Kidney tubule cell (primary cell): Measurements from ENCODE around the gene FBXW8.

Experiments
- DNase-seq: peaks from one replicate; pipeline ENCODE4 v3.0.0-alpha.2; 2018; ENCODE audit warnings: low spot score

Gene FBXW8

DNA sequence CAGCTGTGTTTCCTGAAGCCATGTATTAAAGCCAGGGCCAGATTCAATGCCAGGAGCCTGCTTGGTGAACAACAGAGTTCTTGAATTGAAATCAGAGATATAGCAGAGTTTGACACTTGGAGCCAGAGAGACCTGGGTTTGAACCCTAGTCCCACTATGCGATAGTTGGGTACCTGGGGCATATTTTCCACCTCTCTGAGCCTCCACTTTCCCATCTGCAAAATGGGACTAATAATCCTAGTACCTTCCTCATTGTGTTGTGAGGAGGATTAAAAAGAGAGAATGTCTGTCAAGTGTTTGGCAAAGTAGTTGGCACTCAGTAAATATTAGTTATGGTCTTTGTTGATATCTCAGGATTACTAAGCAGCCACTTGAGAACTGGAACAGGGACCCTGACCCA lies 23.5 kb upstream of the FBXW8 start:
- DNase-seq, result no peak

DNA sequence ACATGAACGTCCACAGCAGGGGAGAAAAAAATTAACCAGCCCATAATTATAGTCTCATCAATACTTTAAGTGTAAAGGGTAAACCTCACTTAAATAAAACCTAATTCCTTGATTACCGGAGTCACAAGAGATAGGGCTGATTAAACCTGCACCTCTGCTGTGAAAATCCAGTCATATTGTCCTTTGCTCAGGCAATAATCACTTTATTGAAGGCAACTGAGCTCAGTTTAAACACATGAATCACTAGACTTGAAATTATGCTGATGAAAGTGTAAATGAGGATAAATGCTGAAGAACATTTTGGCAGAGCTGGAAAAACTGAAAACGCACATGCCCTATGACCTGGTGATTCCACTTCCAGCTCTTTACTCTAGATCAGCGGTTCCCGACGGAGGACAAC lies 22.9 kb upstream of the FBXW8 start:
- no peak for DNase-seq

- DNase-seq, result no peak
These were observed 20.4 kb upstream of the FBXW8 start for GRCh38 chr12:116890330-116890729.

- no peak for DNase-seq
These were observed 19.7 kb upstream of the FBXW8 start for GRCh38 chr12:116891019-116891418.

GRCh38 chr12:116892349-116893140 lies 18.2 kb upstream of the FBXW8 start:
- peak; percentile 17 for DNase-seq

- DNase-seq, result no peak
These were observed 15.8 kb upstream of the FBXW8 start for GRCh38 chr12:116894913-116895312.

GRCh38 chr12:116896411-116896924 lies 14.3 kb upstream of the FBXW8 start:
- no peak for DNase-seq

GRCh38 chr12:116897476-116897875 lies 13.3 kb upstream of the FBXW8 start:
- no peak for DNase-seq

DNA sequence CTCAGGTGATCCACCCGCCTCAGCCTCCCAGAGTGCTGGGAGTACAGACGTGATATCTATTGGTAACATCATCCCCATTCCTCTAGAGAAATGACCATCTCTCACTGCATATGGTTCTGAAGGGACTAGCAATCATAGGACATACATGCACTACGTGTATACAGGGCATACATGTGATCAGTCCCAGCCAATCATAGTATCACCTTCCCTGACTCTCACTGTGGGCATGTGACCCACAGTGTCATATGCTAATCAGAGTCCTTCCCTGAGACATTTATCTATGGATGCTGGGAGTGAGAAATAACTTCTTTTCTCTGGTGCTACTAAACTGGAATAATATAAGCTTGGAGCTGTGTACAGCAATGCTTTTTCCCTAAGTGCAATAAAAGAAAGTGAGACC lies 12.1 kb upstream of the FBXW8 start:
- no peak for DNase-seq

DNA sequence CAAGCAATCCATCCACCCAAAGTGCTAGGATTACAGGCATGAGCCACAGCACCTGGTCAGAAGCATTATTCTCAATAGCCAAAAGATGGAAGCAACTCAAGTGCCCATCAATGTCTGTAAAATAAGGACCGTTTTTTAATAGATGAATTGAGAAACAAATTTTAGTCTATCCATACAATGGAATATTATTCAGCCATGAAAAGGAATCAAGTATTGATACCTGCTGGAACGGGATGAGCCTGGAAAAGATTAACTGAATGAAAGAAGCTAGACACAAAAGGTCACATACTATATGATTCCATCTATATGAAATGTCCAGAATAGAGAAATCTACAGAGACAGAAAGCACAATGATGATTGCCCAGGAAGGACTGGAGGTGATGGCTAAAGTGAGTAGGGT lies 9.1 kb upstream of the FBXW8 start:
- DNase-seq, result no peak

- DNase-seq, result no peak
These were observed 6.9 kb upstream of the FBXW8 start for GRCh38 chr12:116903818-116904217.

- no peak for DNase-seq
These were observed 4.5 kb upstream of the FBXW8 start for GRCh38 chr12:116906285-116906684.

GRCh38 chr12:116910280-116910644 lies 488 bp upstream of the FBXW8 start:
- DNase-seq, result no peak

DNA sequence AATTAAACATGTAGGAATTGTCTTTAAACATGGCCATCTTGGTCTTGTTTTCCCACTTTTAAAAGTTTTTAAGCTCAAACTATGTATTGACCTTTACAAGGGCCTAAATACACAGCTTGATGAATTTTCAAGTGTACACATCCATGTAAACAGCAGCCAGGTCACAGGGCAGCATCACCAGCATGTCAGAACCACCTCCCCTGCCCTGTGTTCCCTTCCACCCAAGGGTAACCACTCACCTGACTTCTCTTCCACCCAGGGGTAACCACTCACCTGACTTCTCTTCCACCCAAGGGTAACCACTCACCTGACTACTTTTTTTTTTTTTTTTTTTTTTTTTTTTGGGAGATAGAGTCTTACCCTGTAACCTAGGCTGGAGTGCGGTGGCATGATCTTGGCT lies 4.6 kb downstream of the FBXW8 start:
- no peak for DNase-seq

- peak; percentile 66 for DNase-seq
These were observed 5.4 kb downstream of the FBXW8 start for GRCh38 chr12:116916122-116916521.

GRCh38 chr12:116916714-116917114 lies 6.0 kb downstream of the FBXW8 start:
- peak; percentile 93 for DNase-seq

GRCh38 chr12:116918464-116918863 lies 7.7 kb downstream of the FBXW8 start:
- no peak for DNase-seq

DNA sequence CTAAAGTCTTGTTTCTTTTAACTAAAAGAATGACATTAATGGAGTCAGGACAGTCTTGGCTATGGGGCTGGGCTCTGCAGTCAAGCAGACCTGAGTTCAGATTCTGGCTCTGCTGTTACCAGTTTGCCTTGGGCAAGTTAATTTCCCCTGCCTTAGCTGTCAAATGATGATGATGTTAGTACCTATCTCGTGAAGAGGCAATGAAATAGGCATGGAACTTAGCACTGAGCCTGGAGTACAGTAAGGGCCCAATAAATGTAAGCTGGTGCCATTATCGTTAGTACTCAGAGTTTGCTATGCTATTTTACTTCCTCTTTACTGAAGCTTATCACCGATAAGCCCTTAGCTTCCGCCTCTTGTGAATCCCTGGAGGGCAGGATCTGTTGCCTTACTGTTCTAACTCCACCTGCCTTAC lies 8.5 kb downstream of the FBXW8 start:
- DNase-seq, result no peak

DNA sequence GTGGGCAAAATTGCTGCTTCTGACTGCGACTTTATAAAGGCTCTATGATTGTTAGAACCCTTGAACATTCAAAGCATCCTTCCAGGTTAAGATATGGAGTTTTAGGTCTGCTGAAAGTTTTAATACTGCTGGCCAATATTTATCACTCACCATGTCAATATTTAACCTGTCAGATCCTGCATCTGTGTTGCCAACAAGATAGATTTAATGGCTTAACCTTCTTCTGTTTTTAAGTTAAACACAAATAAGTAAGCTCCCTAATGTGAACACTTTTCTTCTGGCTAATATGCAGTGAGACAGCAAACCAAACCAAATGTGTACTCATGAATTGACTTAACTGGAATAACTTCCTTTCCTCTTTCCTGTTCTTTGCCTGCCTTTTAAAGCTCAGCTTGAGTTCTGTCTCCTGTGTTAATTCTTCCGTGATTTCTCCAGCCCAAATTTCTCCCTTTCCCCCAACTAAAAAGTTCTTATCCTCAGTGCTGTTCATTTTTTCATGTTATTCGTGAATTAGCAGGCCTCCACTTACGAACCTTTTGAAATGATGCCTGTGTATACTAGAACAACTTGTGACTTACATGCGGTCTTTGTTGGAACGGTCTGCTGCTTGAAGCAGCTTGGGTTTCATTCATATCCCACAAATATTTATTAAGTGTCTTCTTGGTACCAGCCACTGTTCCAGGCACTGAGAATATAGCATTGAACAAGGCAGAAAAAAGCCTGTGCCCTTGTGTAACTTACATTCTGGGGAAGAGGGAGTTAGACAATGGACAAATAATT lies 9.1 kb downstream of the FBXW8 start:
- DNase-seq, result no peak

DNA sequence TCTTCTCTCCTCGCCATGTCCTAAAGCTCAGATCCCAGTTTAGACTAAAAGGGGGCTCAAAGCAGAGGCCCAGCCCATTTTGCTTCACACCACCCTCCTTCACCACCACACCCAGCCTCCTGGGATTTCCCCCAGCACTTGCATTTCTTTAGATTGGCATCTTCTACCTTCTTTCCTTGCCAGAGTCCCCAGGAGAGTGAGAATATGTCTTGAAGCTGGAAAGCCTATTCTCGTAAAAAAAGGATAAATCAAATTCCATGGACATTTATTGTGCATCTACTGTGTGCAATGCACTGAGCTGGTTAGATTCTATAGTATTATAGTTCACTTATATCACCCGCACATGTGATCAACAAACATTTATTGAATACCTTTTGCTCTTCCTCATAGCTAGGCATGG lies 10.2 kb downstream of the FBXW8 start:
- no peak for DNase-seq

- DNase-seq, result no peak
These were observed 11.6 kb downstream of the FBXW8 start for GRCh38 chr12:116922194-116922897.

DNA sequence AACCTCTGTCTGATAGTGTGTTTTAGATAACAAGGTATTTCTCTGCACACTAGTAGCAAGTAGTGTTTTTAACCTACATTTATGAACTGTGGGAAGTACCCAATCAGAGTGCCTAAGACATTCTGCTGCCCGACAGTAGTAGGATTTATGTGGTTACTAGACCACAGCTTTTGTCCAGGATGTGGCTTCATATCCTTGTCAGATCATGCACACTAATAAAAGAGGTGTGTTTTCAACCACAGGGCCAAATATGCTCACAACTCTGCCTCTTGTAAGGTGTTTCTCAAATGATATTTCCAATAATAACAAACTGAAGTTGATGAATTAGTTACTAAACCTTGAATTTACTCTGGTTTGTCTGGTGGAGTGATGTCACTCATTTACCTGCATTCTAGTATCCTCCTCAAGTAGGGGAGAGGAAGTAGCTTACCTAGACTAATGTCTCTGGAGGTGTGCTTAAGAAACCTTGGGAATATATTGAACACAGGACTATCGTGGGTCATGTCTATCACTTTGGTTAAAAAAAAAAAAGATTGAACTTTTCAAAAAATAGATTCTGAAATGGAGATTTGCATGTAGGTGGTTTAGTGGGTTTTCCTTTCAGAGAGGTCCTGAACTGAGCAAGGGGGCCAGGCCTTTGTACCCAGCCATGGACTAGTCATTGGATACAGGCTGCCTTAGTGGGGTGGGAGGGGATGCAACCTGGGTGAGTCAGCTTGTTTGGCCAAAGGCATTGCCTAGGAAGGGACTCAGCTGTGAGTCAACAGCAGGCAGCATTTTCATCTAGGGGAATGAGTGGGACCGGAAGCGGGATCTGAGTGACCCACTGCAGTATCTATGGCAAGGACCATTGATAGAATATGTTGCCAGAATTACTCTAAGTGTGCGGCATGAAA lies 14.1 kb downstream of the FBXW8 start:
- peak; percentile 89 for DNase-seq
